Esophagus muscularis mucosa (tissue), 4 donors: Measurements from ENCODE around the gene R3HDM4. TPM values are rescaled to one million over a fixed set of nuclear protein-coding genes. Genes with fewer than 3 reads are reported as not detected.

Experiments
- DNase-seq: peaks from one replicate; pipeline ENCODE4 v3.0.0-alpha.2; 2017; ENCODE audit errors: extremely low spot score
- H3K27ac ChIP-seq, 4 donors: fragments of 200-600 bp; sonication (generic); replicated peaks in 1 of 4; 1 replicate in 3 of 4; 2 replicates in 1 of 4; pipeline ENCODE4 v1.5.1; 2016 to 2019; ENCODE audit warnings: mild to moderate bottlenecking in 1 of 4
- H3K27me3 ChIP-seq, 4 donors: fragments of 200-600 bp; sonication (generic); one replicate each; pipeline versions ENCODE4 v1.5.1 to v1.6.0; 2016 to 2019
- H3K36me3 ChIP-seq, 4 donors: fragments of 200-600 bp; sonication (generic); one replicate each; pipeline ENCODE4 v1.5.1; 2016 to 2019
- H3K4me1 ChIP-seq, 4 donors: fragments of 200-600 bp; sonication (generic); one replicate each; pipeline ENCODE4 v1.5.1; 2016 to 2019
- H3K4me3 ChIP-seq, 4 donors: fragments of 200-600 bp; sonication (generic); 1 replicate in 2 of 4; 2 replicates in 2 of 4; pipeline ENCODE4 v1.5.1; 2016 to 2019; ENCODE audit warnings: mild to moderate bottlenecking in 4 of 4, moderate library complexity in 1 of 4
- H3K9me3 ChIP-seq, 4 donors: fragments of 200-600 bp; sonication (generic); 1 replicate in 3 of 4; 2 replicates in 1 of 4; pipeline ENCODE4 v1.5.1; 2016 to 2019
- CTCF ChIP-seq, 3 experiments: fragments of 200-600 bp in 2 of 3; fragments of 450-650 bp in 1 of 3; sonication (generic) in 2 of 3; IDR thresholded peaks; one replicate each; pipeline ENCODE4 v1.5.1; 2017 to 2019; ENCODE audit warnings: antibody characterized with exemption in 3 of 3, mild to moderate bottlenecking in 2 of 3, moderate library complexity in 1 of 3
- EP300 ChIP-seq: sonication (generic); formaldehyde crosslinking; IDR thresholded peaks from one replicate; pipeline ENCODE4 v1.6.1; 2017; ENCODE audit warnings: antibody characterized with exemption
- POLR2A ChIP-seq: fragments of 450-650 bp; IDR thresholded peaks from one replicate; pipeline ENCODE4 v1.6.1; 2017; ENCODE audit warnings: antibody characterized with exemption, moderate library complexity, mild to moderate bottlenecking, low read depth
- POLR2AphosphoS5 ChIP-seq, 2 donors: sonication (generic); formaldehyde crosslinking; IDR thresholded peaks; one replicate each; pipeline ENCODE4 v1.6.1; 2017; ENCODE audit warnings: antibody characterized with exemption in 2 of 2
- WGBS: methylation state at CpG from one replicate; pipeline ENCODE4 v1.1.5; 2018; 5-methylcytosine and 5-hydroxymethylcytosine counted together
- intact Hi-C: fragments of 100-400 bp; cut with DNase I; formaldehyde crosslinking; loops from one replicate; pipeline ENCODE4 v1.15.1; 2023
- total RNA-seq, 4 donors: library from RNA; depleted of rRNA; stranded (reverse); fragments of >200 nt; gene quantifications; one replicate each; pipeline versions ENCODE4 v1.1.0 to v1.2.1, GENCODE V29; 2016

R3HDM4 gene
- total RNA-seq, 4 donors from 2014 or later: 32.0 to 52.5 (median 40.0) TPM

DNA sequence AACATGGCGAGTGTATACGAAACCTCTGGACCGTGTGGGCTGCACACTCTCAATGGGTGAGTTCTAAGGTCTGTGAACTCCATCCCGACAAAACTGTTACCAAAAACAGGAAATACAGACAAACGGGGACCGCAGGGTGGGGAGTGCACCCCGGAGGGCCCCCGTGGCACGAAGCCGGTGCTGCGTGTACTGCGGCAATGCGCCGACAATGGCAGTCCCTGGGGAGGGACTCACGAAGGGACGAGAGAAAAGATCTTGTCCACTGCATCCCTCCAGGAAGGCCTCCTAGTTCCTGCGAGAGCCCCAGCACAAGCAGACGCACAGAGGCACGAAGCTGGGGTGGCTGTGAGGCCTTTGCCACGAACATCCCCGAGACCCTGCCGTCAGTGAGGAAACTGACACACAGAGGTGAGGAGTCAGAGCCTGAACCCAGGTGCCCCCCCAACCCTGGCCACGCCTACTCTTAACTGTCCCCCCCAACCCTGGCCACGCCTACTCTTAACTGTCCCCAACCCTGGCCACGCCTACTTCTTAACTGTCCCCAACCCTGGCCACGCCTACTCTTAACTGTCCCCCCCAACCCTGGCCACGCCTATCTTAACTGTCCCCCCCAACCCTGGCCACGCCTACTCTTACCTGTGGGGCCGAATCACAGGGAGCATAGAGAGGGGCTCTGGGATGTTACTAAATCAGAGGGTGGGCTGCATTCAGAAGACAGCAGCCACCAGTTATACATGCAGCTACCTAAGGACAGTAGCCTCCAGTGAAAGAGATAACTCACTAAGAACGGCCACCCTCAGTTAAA lies 24.2 kb downstream of the R3HDM4 start:
- 90% methylated on average over 30 of the region's 30 CpGs for whole genome bisulfite sequencing
- no peak overlapping the region for H3K27ac ChIP-seq
- H3K4me3 ChIP-seq: no peak overlapping the region
- H3K4me1 ChIP-seq: peaks cover 5 to 27% (median 19%) of the 10 kb centered on the region in 4 donors
- no peaks in the 10 kb centered on the region for H3K27me3 ChIP-seq
- TF ChIP-seq EP300 (no peak), POLR2A (no peak), CTCF (IDR thresholded peaks at IDR 0.05) (no peak), POLR2AphosphoS5 (IDR thresholded peaks at IDR 0.05) (no peak)
- H3K9me3 ChIP-seq: no peaks in the 10 kb centered on the region
- peaks cover 36 to 72% (median 66%) of the 10 kb centered on the region in 4 donors for H3K36me3 ChIP-seq
- intact Hi-C loops: no loop called here
- no peak for DNase-seq

- no peak overlapping the region for H3K27ac ChIP-seq
- no peak for DNase-seq
- peaks cover 5 to 21% (median 17%) of the 10 kb centered on the region in 4 donors for H3K4me1 ChIP-seq
- H3K27me3 ChIP-seq: no peaks in the 10 kb centered on the region
- intact Hi-C loops: no loop called here
- H3K4me3 ChIP-seq: no peak overlapping the region
- H3K9me3 ChIP-seq: no peaks in the 10 kb centered on the region
- TF ChIP-seq POLR2AphosphoS5 (IDR thresholded peaks at IDR 0.05): no peak
- no peak for TF ChIP-seq CTCF (IDR thresholded peaks at IDR 0.05)
- no peak for TF ChIP-seq POLR2A
- TF ChIP-seq EP300: no peak
- H3K36me3 ChIP-seq: peaks cover 40 to 84% (median 76%) of the 10 kb centered on the region in 4 donors
- WGBS: 93% methylated on average over 10 of the region's 10 CpGs
Measured at GRCh38 chr19:887599-887998, 25.4 kb downstream of the R3HDM4 start.

- peaks cover 43 to 89% (median 82%) of the 10 kb centered on the region in 4 donors for H3K36me3 ChIP-seq
- H3K4me3 ChIP-seq: no peak overlapping the region
- intact Hi-C loops: no loop called here
- WGBS: 76% methylated on average over 16 of the region's 16 CpGs
- H3K9me3 ChIP-seq: no peaks in the 10 kb centered on the region
- DNase-seq: no peak
- peaks cover 2 to 15% (median 14%) of the 10 kb centered on the region in 4 donors for H3K4me1 ChIP-seq
- TF ChIP-seq POLR2A: no peak
- no peak for TF ChIP-seq EP300
- no peak for TF ChIP-seq CTCF (IDR thresholded peaks at IDR 0.05)
- no peak overlapping the region for H3K27ac ChIP-seq
- H3K27me3 ChIP-seq: no peaks in the 10 kb centered on the region
Measured at GRCh38 chr19:887072-887471, 25.9 kb downstream of the R3HDM4 start.

GRCh38 chr19:885536-886224 lies 27.3 kb downstream of the R3HDM4 start:
- WGBS: 92% methylated on average over 23 of the region's 64 CpGs
- no peak for TF ChIP-seq CTCF (IDR thresholded peaks at IDR 0.05)
- no peak for TF ChIP-seq POLR2AphosphoS5 (IDR thresholded peaks at IDR 0.05)
- no peak for TF ChIP-seq EP300
- TF ChIP-seq POLR2A: no peak
- H3K36me3 ChIP-seq: peaks cover 52 to 100% (median 93%) of the 10 kb centered on the region in 4 donors

More at GRCh38 chr19:885536-886224, 27.3 kb downstream of the R3HDM4 start:
- intact Hi-C loops: no loop called here
- DNase-seq: no peak
- H3K27me3 ChIP-seq: no peaks in the 10 kb centered on the region
- no peak overlapping the region for H3K4me3 ChIP-seq
- no peaks in the 10 kb centered on the region for H3K9me3 ChIP-seq
- H3K4me1 ChIP-seq: peaks cover 0 to 2% (median under 1%) of the 10 kb centered on the region in 4 donors
- no peak overlapping the region for H3K27ac ChIP-seq
